ENCODE data around the gene PCSK5.

The PCSK5 gene

DNA sequence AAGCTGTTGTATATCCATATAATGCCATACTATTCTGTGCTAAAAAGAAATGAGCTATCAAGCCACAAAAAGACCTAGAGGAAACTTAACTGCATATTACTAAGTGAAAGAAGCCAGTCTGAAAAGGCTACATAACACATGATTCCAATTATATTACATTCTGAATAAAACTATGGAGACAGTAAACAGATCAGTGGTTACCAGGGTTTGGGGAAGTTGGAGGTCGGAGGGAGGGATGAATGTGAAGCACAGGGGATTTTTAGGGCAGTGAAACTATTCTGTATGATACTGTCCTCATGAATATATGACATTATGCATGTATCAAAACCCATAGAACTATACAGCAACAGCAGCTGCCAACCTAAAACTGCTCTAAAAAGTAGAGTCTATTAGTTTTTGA lies 509.4 kb downstream of the PCSK5 start:
- no peak for DNase-seq (ENCODE audit: low spot score)

DNA sequence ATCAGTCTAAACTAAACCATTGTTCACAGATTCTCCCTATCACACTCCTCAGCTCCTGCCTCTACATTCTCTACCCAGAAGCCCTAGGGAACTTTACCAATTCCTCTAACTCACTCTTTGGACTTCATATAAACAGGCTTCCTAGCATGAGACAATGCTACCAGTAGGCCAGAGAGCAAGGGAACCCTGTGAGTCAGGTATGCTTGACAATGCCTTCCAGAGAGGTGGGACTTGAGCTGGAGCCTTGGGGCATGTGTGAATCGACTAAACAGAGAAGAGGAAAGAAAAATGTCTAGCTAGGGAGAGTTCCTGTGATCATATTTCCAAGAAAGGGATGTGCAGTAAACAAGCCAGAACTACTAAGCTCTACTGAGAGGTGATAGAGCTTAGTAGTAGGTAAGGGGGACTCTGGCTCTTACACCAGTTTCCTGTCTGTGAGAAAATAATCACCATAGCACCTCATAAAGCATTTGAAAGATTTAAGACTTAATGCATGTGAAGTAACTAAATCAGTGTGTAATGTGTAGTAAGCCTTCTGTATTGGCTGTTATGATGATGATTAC lies 510.1 kb downstream of the PCSK5 start:
- no peak for DNase-seq (ENCODE audit: low spot score)

DNA sequence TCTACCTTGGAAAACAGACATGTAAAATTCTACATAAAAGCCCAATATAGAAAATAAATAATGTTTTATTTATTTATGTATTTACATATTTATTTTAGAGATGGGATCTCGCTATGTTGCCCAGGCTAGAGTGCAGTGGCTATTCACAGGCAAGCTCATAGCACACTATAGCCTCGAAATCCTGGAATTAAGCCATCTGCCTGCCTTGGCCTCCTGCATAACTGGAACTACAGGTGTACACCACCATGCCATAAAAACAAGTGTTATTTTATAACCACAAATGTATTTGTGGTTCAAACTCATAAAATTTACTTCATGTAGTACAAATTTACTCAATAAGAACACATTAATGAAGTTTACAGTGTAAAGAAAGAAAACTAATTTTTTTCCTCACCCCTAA lies 510.7 kb downstream of the PCSK5 start:
- no peak for DNase-seq (ENCODE audit: low spot score)

DNA sequence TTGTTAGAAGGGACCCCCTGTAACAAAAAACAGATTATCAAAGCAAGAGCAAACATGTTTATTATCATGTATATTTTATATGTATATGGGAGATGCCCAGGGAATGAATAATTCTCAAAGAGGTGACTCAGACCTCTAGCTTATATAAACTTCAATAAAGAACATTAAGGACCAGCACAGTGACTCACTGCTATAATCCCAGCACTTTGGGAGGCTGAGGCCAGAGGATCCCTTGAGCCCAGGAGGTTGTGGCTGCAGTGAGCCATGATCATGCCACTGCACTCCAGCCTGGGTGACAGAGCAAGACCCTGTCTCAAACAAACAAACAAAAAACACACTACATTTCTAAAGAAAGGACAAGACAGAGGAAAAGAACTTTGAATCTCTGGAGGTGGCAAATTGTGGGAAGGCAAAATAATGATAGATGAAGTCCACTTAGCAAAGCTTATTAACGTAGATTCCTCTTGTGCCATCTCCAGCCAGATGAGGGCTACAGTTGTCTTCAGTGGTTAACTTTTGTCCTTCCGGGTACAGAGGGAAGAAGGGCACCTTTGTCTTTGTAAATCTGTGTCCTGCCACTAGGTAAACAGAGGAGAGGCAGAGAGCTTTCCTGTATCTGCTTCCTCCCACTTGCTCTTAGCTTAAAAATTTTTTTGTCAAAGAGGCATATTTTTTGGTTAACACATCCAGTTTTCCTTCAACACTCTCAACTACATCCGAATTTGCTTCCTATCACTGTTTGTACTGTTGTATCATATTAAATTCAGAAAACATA lies 511.3 kb downstream of the PCSK5 start:
- no peak for DNase-seq (ENCODE audit: low spot score)

DNA sequence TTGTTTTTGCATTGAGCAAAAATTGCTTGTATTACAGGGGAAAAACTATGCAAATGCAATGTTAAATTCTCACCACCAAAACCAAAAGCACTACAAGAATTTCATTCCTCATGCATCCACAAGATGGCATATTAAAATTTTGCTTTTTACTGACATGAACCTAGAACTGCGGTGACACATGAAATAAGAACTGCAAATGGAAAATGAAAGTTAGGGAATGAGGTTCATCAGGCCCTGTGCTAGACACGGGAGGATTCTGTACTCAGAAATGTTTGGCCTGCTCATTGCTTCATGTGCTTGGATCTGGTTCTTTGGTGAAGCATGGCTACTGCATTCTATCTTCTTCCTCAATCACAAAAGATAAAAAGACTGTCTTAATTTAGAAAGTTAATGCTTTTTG lies 512.9 kb downstream of the PCSK5 start:
- DNase-seq (ENCODE audit: low spot score), result no peak

DNA sequence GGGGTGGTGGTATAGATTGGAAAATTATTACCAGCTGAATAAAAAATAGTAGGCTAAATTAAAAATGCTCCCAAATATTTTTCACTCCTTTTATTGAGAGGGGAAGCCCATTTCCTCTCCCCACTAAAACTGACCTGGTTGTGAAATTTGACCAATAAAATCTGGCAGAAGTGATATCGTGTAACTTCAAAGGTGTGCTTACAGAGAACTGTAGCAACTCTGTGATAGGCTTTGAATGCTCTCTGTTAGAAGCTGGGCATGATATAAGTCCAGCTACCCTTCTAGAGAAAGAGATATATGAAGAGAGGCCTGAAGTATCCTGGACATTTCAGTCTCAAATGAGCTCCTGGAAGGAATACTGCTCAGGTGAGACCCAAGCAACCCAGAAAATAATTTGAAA lies 513.9 kb downstream of the PCSK5 start:
- no peak for DNase-seq (ENCODE audit: low spot score)

DNA sequence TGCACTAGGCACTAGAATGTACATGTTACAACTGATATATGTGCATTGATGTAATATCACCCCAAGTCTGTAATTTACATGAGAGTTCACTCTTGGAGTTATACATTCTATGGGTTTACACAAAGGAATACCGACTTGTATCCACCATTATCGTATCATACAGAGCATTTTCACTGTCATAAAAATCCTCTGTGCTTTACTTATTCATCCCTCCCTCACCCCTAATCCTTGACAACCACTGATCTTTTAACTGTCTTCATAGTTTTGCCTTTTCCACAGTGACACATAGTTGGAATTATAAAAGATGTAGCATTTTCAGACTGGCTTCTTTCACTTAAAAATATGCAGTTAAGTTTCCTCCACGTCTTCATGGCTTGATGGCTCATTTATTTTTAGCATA lies 514.9 kb downstream of the PCSK5 start:
- DNase-seq (ENCODE audit: low spot score), result no peak

DNA sequence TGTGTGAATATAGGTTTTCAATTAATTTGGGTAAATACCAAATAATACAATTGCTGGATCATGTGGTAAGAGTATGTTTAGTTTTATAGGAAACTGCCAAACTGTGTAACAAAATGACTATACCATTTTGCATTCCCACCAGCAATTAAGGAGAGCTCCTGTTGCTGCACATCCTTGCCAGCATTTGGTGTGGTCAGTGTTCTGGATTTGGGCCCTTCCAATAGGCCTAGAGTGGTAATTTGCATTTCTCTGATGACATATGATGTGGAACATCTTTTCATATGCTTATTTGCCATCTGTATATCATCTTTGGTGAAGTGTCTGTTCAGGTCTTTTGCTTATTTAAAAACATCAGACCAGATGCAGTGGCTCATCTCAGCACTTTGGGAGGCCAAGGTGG lies 515.4 kb downstream of the PCSK5 start:
- DNase-seq (ENCODE audit: low spot score), result no peak
